Transverse colon (tissue), 4 donors: Measurements from ENCODE around the gene INTS2.

ENCODE experiments used
- CTCF ChIP-seq, 5 experiments: fragments of 200-600 bp in 3 of 5; fragments of 450-650 bp in 2 of 5; sonication (generic) in 3 of 5; IDR thresholded peaks; 1 replicate in 2 of 5; 2 replicates in 3 of 5; pipeline ENCODE4 v1.5.1; 2016 to 2017; ENCODE audit warnings: antibody characterized with exemption in 5 of 5, inconsistent platforms in 3 of 5, mild to moderate bottlenecking in 2 of 5, moderate library complexity in 1 of 5
- POLR2A ChIP-seq: fragments of 450-650 bp; IDR thresholded peaks from one replicate; pipeline ENCODE4 v1.6.1; 2016; ENCODE audit warnings: antibody characterized with exemption, mild to moderate bottlenecking, moderate library complexity
- POLR2AphosphoS5 ChIP-seq, 3 donors: sonication (generic); formaldehyde crosslinking; IDR thresholded peaks; one replicate each; pipeline ENCODE4 v1.6.1; 2016; ENCODE audit warnings: antibody characterized with exemption in 3 of 3

GRCh38 chr17:61831099-61831498 is 96.7 kb downstream of the INTS2 start:
- TF ChIP-seq POLR2A (no peak), CTCF (IDR thresholded peaks at IDR 0.05) (no peak), POLR2AphosphoS5 (IDR thresholded peaks at IDR 0.05) (no peak)
